Measurements from ENCODE around the gene EAPP.
"Not testable (repeated sequence)": the region's sequence is repeated elsewhere in the genome, so short reads cannot be mapped to it uniquely, and the experiment has no call there.

- TF ChIP-seq CTCF, POLR2A (IDR thresholded peaks at IDR 0.05): not testable (repeated sequence)
Measured at GRCh38 chr14:34555583-34556497, 16.3 kb upstream of the EAPP start.
